ENCODE data around the gene GRAMD4.
A peak's percentile ranks its signal among the peaks of the same experiment; 100 is the strongest.

GRAMD4 gene

GRCh38 chr22:46622081-46622521, 1.9 kb downstream of the GRAMD4 start:
- H3K9me3 ChIP-seq (ENCODE audit: control insufficient read depth, insufficient read depth, low read depth, low read length): no peaks in the 10 kb centered on the region
- H3K27me3 ChIP-seq (ENCODE audit: control insufficient read depth, insufficient read depth, low read length): no peaks in the 10 kb centered on the region
- H3K4me3 ChIP-seq (ENCODE audit: low read depth, low read length): no peak overlapping the region
- no peak overlapping the region for H3K27ac ChIP-seq (ENCODE audit: low read depth, low read length)
- peaks cover 3% of the 10 kb centered on the region; the same call in 1 of the 2 replicates for H3K36me3 ChIP-seq (ENCODE audit: control insufficient read depth, insufficient read depth, low read length)
- peaks cover 22% of the 10 kb centered on the region for H3K4me1 ChIP-seq (ENCODE audit: control insufficient read depth, insufficient read depth, low read length)
- H3K9ac ChIP-seq (ENCODE audit: low read length): no peak overlapping the region

DNA sequence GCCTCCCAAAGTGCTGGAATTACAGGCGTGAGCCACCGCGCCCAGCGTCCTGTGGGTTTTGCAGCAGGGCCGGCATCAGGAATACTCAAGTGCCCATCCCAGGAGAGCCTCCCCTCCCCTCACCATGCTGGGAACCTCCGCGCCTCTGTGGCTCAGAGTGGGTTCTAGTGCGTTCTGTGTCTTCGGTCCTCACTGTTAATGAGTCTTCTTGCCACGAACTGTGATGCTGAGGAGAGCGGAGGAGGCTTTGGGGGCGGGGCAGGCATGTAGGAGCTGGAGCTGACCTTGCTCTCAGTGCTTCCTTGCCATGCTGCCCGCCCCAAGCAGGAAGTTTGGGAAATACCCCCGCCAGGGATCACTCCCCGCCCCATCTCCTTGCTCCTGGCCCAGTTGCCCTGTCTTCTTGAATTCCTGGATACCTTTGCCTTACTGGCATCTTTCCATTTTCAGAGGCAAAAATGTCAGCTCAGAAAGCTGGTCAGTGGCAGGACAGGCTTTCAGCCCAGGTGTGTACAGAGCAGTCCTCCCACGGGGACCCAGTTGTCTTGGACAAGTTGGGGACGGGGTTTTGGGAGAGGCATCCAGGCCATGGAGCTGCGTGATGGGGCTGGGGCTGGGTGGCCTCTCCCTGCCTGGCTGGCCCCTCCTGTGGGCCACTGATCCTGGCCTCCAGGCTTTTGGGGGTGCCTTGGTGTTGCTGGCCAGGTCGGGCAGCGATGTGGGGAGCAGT, 5.1 kb downstream of the GRAMD4 start:
- Histone ChIP-seq H3K27me3 (ENCODE audit: control insufficient read depth, insufficient read depth, low read length) (no peaks in the 10 kb centered on the region), H3K27ac (ENCODE audit: low read depth, low read length) (no peak overlapping the region), H3K4me3 (ENCODE audit: low read depth, low read length) (no peak overlapping the region)

GRCh38 chr22:46625843-46626349, 5.7 kb downstream of the GRAMD4 start:
- Histone ChIP-seq H3K27me3 (ENCODE audit: control insufficient read depth, insufficient read depth, low read length) (no peaks in the 10 kb centered on the region), H3K9ac (ENCODE audit: low read length) (no peak overlapping the region), H3K9me3 (ENCODE audit: control insufficient read depth, insufficient read depth, low read depth, low read length) (no peaks in the 10 kb centered on the region), H3K4me1 (ENCODE audit: control insufficient read depth, insufficient read depth, low read length) (peaks cover 29% of the 10 kb centered on the region), H3K27ac (ENCODE audit: low read depth, low read length) (no peak overlapping the region), H3K36me3 (ENCODE audit: control insufficient read depth, insufficient read depth, low read length) (peaks cover 3% of the 10 kb centered on the region; the same call in 1 of the 2 replicates), H3K4me3 (ENCODE audit: low read depth, low read length) (no peak overlapping the region)

More for the DNA sequence above, 5.1 kb downstream of the GRAMD4 start:
- peaks cover 29% of the 10 kb centered on the region for H3K4me1 ChIP-seq (ENCODE audit: control insufficient read depth, insufficient read depth, low read length)
- H3K9me3 ChIP-seq (ENCODE audit: control insufficient read depth, insufficient read depth, low read depth, low read length): no peaks in the 10 kb centered on the region
- H3K9ac ChIP-seq (ENCODE audit: low read length): no peak overlapping the region
- H3K36me3 ChIP-seq (ENCODE audit: control insufficient read depth, insufficient read depth, low read length): peaks cover 3% of the 10 kb centered on the region; the same call in 1 of the 2 replicates

GRCh38 chr22:46626356-46626755, 6.2 kb downstream of the GRAMD4 start:
- peak overlapping the region; percentile 52 for H3K9ac ChIP-seq (ENCODE audit: low read length)

GRCh38 chr22:46626911-46627805, 7.0 kb downstream of the GRAMD4 start:
- Histone ChIP-seq H3K4me3 (ENCODE audit: low read depth, low read length) (no peak overlapping the region), H3K4me1 (ENCODE audit: control insufficient read depth, insufficient read depth, low read length) (peaks cover 29% of the 10 kb centered on the region), H3K9me3 (ENCODE audit: control insufficient read depth, insufficient read depth, low read depth, low read length) (no peaks in the 10 kb centered on the region), H3K9ac (ENCODE audit: low read length) (peak overlapping the region; percentile 52), H3K27me3 (ENCODE audit: control insufficient read depth, insufficient read depth, low read length) (no peaks in the 10 kb centered on the region), H3K36me3 (ENCODE audit: control insufficient read depth, insufficient read depth, low read length) (peaks cover 3% of the 10 kb centered on the region; the same call in 1 of the 2 replicates), H3K27ac (ENCODE audit: low read depth, low read length) (peak overlapping the region; percentile 77)

More at GRCh38 chr22:46626356-46626755, 6.2 kb downstream of the GRAMD4 start:
- H3K4me1 ChIP-seq (ENCODE audit: control insufficient read depth, insufficient read depth, low read length): peaks cover 29% of the 10 kb centered on the region
- no peaks in the 10 kb centered on the region for H3K27me3 ChIP-seq (ENCODE audit: control insufficient read depth, insufficient read depth, low read length)
- no peak overlapping the region for H3K27ac ChIP-seq (ENCODE audit: low read depth, low read length)
- H3K36me3 ChIP-seq (ENCODE audit: control insufficient read depth, insufficient read depth, low read length): peaks cover 3% of the 10 kb centered on the region; the same call in 1 of the 2 replicates
- H3K4me3 ChIP-seq (ENCODE audit: low read depth, low read length): no peak overlapping the region
- no peaks in the 10 kb centered on the region for H3K9me3 ChIP-seq (ENCODE audit: control insufficient read depth, insufficient read depth, low read depth, low read length)

DNA sequence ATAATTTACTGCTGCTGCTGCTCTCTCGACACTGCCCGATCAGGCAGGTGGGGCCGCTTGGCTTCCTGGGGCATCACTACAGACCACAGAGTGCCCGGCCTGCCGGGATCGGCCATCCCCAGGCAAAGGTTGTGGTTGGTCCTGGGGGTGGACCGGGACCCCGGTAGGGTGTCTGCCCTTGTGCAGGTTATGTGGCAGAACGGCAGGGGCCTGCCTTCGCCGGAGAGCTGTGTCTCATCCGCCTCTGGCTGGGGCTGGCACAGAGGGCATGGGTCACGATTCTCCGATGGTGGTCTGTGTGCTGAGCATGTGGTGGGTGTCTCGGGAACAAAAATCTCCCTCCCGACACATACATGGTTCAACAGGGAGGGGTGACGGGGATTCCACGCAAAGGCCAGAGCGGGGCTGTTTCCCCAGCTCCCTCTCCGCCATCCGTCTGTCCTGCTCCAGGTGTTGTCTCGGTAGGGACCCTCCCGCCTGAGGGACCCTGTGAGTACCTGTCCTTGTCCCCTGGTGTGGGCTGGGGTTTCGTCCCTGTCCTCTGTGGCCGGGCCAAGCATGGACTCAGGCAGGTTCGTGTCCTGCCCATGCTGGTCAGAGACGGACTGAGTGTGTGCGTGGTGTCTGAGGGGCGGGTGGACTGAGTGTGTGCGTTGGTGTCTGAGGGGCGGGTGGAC, 7.8 kb downstream of the GRAMD4 start:
- peak overlapping the region; percentile 77; the same call in 1 of the 2 replicates for H3K27ac ChIP-seq (ENCODE audit: low read depth, low read length)
- H3K27me3 ChIP-seq (ENCODE audit: control insufficient read depth, insufficient read depth, low read length): no peaks in the 10 kb centered on the region
- H3K4me1 ChIP-seq (ENCODE audit: control insufficient read depth, insufficient read depth, low read length): peaks cover 29% of the 10 kb centered on the region
- peaks cover 3% of the 10 kb centered on the region; the same call in 1 of the 2 replicates for H3K36me3 ChIP-seq (ENCODE audit: control insufficient read depth, insufficient read depth, low read length)
- H3K4me3 ChIP-seq (ENCODE audit: low read depth, low read length): no peak overlapping the region
- no peaks in the 10 kb centered on the region for H3K9me3 ChIP-seq (ENCODE audit: control insufficient read depth, insufficient read depth, low read depth, low read length)
- H3K9ac ChIP-seq (ENCODE audit: low read length): no peak overlapping the region

DNA sequence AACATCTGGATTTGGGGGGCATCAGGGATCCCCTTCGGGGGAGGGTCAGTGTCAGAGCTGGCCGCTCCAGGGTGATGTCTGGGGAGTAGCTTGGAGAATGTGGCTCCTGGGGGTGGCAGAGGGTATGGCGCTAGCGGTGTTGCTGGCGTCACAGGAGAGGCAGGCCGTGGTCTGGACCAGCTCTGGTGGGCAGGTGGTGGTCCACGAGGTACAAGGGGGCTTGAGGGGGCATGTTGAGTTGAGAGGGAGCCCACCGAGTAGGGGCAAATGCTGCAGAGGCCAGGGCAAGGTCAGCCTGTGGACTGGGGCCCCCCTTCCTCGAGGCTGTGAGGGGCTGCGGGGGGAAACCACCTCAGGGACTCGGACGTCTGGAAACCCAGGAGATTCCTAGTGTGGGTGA, 8.6 kb downstream of the GRAMD4 start:
- Histone ChIP-seq H3K27ac (ENCODE audit: low read depth, low read length) (no peak overlapping the region), H3K9me3 (ENCODE audit: control insufficient read depth, insufficient read depth, low read depth, low read length) (no peaks in the 10 kb centered on the region), H3K4me3 (ENCODE audit: low read depth, low read length) (no peak overlapping the region), H3K4me1 (ENCODE audit: control insufficient read depth, insufficient read depth, low read length) (peaks cover 27% of the 10 kb centered on the region), H3K36me3 (ENCODE audit: control insufficient read depth, insufficient read depth, low read length) (peaks cover 3% of the 10 kb centered on the region; the same call in 1 of the 2 replicates), H3K27me3 (ENCODE audit: control insufficient read depth, insufficient read depth, low read length) (no peaks in the 10 kb centered on the region), H3K9ac (ENCODE audit: low read length) (no peak overlapping the region)

DNA sequence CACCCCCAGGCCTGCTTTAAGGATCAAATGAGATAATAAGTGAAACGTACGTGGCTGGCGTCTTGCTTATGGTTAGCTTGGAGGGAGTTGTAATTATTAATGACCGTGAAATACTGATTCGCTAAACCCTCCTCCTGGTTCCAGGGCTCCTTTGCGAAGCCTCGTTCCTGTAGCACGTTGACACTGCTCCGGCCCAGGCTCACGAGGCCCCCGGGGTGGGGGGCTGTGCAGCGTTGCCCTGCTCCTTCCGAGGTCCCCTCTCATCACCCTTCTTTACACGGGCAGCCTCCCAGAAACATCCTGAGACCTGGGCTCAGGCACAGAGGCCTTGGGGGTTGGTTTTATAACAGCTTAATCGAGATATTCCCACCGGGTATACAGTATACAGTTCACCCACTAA, 9.1 kb downstream of the GRAMD4 start:
- Histone ChIP-seq H3K4me1 (ENCODE audit: control insufficient read depth, insufficient read depth, low read length) (peaks cover 31% of the 10 kb centered on the region), H3K27ac (ENCODE audit: low read depth, low read length) (no peak overlapping the region), H3K9me3 (ENCODE audit: control insufficient read depth, insufficient read depth, low read depth, low read length) (no peaks in the 10 kb centered on the region), H3K36me3 (ENCODE audit: control insufficient read depth, insufficient read depth, low read length) (peaks cover 3% of the 10 kb centered on the region; the same call in 1 of the 2 replicates), H3K27me3 (ENCODE audit: control insufficient read depth, insufficient read depth, low read length) (no peaks in the 10 kb centered on the region), H3K4me3 (ENCODE audit: low read depth, low read length) (no peak overlapping the region), H3K9ac (ENCODE audit: low read length) (no peak overlapping the region)

DNA sequence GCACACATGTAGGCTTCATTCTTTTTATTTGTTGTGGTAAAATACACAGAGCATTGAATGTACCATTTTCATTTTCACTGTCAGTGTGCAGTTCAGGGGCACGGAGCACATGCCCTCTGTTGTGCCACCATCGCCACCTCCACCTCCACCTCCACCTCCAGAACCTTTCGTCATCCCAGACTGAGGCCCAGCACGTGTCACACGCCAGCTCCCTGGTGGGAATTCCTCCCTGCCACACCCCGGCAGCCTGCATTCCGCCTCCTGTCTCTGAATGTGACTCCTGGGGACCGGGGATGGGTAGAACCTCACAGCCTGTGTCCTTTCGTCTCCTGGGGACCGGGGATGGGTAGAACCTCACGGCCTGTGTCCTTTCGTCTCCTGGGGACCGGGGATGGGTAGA, 10.9 kb downstream of the GRAMD4 start:
- H3K9ac ChIP-seq (ENCODE audit: low read length): no peak overlapping the region
- H3K9me3 ChIP-seq (ENCODE audit: control insufficient read depth, insufficient read depth, low read depth, low read length): no peaks in the 10 kb centered on the region
- peaks cover 27% of the 10 kb centered on the region for H3K4me1 ChIP-seq (ENCODE audit: control insufficient read depth, insufficient read depth, low read length)
- no peak overlapping the region for H3K4me3 ChIP-seq (ENCODE audit: low read depth, low read length)
- H3K36me3 ChIP-seq (ENCODE audit: control insufficient read depth, insufficient read depth, low read length): peaks cover 3% of the 10 kb centered on the region; the same call in 1 of the 2 replicates
- H3K27me3 ChIP-seq (ENCODE audit: control insufficient read depth, insufficient read depth, low read length): no peaks in the 10 kb centered on the region
- H3K27ac ChIP-seq (ENCODE audit: low read depth, low read length): no peak overlapping the region

DNA sequence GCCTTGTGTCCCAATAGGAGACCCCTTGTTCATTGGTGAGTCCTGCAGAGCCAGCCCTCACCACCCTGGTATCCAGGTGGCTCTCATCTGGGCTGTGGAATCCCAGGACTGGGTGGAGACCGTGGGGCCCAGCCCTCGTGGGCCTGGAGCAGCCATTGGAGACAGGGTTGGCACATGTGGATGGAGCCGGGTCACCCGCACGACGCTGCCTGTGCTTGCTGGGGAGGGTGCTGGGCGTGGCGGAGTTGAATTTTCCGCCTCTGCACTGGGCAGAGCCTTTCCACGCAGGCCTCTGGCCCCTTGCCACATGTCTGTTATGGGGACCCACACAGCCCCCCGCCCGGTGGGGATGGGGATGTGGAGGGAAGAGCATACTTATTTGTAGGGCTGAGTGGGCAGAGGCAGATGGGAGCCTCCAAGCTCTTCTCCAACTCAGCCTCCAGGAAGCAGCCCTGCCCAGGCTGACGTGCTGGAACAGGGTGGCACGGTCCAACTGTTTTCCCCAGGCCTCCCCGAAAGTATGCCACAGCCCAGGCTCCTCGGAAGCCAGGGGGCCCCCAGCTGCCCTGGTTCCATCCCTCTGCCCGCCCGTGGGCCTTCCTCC, 12.6 kb downstream of the GRAMD4 start:
- Histone ChIP-seq H3K4me1 (ENCODE audit: control insufficient read depth, insufficient read depth, low read length) (peaks cover 19% of the 10 kb centered on the region), H3K27me3 (ENCODE audit: control insufficient read depth, insufficient read depth, low read length) (no peaks in the 10 kb centered on the region), H3K27ac (ENCODE audit: low read depth, low read length) (no peak overlapping the region), H3K9ac (ENCODE audit: low read length) (no peak overlapping the region), H3K9me3 (ENCODE audit: control insufficient read depth, insufficient read depth, low read depth, low read length) (no peaks in the 10 kb centered on the region), H3K36me3 (ENCODE audit: control insufficient read depth, insufficient read depth, low read length) (no peaks in the 10 kb centered on the region), H3K4me3 (ENCODE audit: low read depth, low read length) (no peak overlapping the region)
